Colonic mucosa (tissue), 4 donors: ENCODE data around the gene IL1RAPL1. TPM values are rescaled to one million over a fixed set of nuclear protein-coding genes. Genes with fewer than 3 reads are reported as not detected.

Experiments used
- DNase-seq: peaks from one replicate; pipeline ENCODE4 v3.0.0-alpha.2; 2020
- H3K27ac ChIP-seq: fragments of 200-600 bp; one replicate; pipeline ENCODE4 v1.8.0; 2021
- H3K27me3 ChIP-seq: fragments of 200-600 bp; one replicate; pipeline ENCODE4 v1.8.0; 2021
- H3K36me3 ChIP-seq: fragments of 200-600 bp; one replicate; pipeline ENCODE4 v1.8.0; 2021
- H3K4me1 ChIP-seq: fragments of 200-600 bp; one replicate; pipeline ENCODE4 v1.8.0; 2021; ENCODE audit warnings: mild to moderate bottlenecking
- H3K4me3 ChIP-seq: fragments of 200-600 bp; one replicate; pipeline ENCODE4 v1.8.0; 2021
- H3K9ac ChIP-seq, 2 donors: one replicate each; pipeline ENCODE4 v1.7.0; 2013; ENCODE audit warnings: control low read depth in 2 of 2, low read depth in 2 of 2, low read length in 2 of 2
- H3K9me3 ChIP-seq: fragments of 200-600 bp; one replicate; pipeline ENCODE4 v1.8.0; 2021
- CTCF ChIP-seq: fragments of 200-600 bp; IDR thresholded peaks from one replicate; pipeline ENCODE4 v1.8.0; 2022; ENCODE audit warnings: antibody characterized with exemption, mild to moderate bottlenecking
- intact Hi-C: fragments of 100-400 bp; cut with DNase I; formaldehyde crosslinking; loops from one replicate; pipeline ENCODE4 v1.14.1; 2022
- total RNA-seq, 2 donors: library from RNA; stranded (reverse); fragmentation: NEBNext Ultra II Directional in 1 of 2; extraction: Animal tissue kit (Norgen Biotek cat#: 25700) in 1 of 2; gene quantifications; one replicate each; pipeline ENCODE4 v1.2.1, GENCODE V29; 2021
- donor health status: healthy.
- donor health status: DM: no; HTN: no; CAD: no.
- donor health status: DM: no; HTN: no; CAD: no.

The IL1RAPL1 gene
- total RNA-seq, 2 donors from 2014 or later: 0.10 to 0.24 TPM

DNA sequence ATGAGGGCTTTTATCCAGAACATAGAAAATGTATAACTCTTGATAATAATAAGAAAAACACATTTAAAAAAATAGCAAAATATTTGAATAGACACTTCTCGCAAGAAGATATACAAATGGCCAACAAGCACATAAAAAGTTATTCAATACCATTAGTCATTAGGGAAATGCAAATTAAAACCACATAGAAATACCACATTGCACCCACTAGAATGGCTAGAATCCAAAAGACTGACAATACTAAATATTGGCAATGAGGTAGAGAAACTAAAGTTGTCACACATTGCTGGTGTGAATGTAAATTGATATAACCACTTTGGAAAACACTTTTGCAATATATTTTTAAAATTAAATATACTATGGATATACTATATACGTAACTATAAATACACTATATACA lies 873.8 kb downstream of the IL1RAPL1 start:
- no peak for DNase-seq
- Histone ChIP-seq H3K4me3 (no peak overlapping the region), H3K27me3 (no peaks in the 10 kb centered on the region), H3K4me1 (no peaks in the 10 kb centered on the region), H3K36me3 (no peaks in the 10 kb centered on the region), H3K27ac (no peak overlapping the region), H3K9ac (no peak overlapping the region), H3K9me3 (no peaks in the 10 kb centered on the region)
- TF ChIP-seq CTCF: no peak
- intact Hi-C loops: no loop called here

DNA sequence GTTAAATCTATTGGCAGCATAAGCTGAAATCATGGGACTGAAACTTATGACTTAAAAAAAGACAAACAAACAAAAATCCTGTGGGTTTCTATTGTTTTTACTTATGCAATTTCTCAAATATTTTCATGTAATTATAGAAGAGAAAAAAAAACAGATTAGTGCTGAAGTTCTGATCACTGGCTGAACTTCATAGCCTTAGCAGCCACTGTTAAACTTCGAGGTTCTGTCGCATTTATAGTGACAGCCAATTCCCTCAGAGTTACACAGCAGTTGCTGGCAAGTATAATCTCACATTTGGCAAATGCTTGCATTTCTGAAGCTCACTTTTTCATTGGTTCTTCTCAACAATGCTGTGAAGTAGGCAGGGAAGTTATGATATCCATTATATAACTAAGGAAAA lies 879.2 kb downstream of the IL1RAPL1 start:
- no peak for DNase-seq
- intact Hi-C loops: no loop called here
- Histone ChIP-seq H3K4me3 (no peak overlapping the region), H3K4me1 (no peaks in the 10 kb centered on the region), H3K9me3 (no peaks in the 10 kb centered on the region), H3K27ac (no peak overlapping the region), H3K9ac (no peak overlapping the region), H3K36me3 (no peaks in the 10 kb centered on the region), H3K27me3 (no peaks in the 10 kb centered on the region)
- TF ChIP-seq CTCF: no peak

GRCh38 chrX:29468911-29469494 lies 881.8 kb downstream of the IL1RAPL1 start:
- H3K27ac ChIP-seq: no peak overlapping the region
- H3K4me1 ChIP-seq: no peaks in the 10 kb centered on the region
- no peaks in the 10 kb centered on the region for H3K36me3 ChIP-seq
- H3K9ac ChIP-seq: no peak overlapping the region
- H3K4me3 ChIP-seq: no peak overlapping the region
- H3K9me3 ChIP-seq: no peaks in the 10 kb centered on the region
- no peak for TF ChIP-seq CTCF
- no peak for DNase-seq
- H3K27me3 ChIP-seq: no peaks in the 10 kb centered on the region
- intact Hi-C loops: no loop called here

DNA sequence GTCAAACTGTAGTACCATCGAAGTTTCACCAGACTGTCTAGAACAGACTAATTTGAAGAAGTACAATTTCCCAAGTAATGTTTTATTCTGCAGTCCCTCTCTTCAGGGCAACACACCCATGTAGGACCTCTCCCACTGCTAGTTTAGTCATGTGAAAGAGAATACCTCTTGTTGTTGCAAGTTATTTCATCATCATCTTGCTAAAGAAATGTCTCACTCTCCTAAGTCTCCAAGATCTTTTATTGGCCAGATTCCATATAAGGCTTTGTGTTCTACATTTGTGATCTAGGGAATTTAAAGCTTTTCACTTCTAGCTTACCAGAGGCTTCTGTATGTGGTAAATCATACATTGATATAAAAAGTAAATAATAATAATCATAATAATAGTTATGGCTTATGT lies 882.8 kb downstream of the IL1RAPL1 start:
- Histone ChIP-seq H3K4me1 (no peaks in the 10 kb centered on the region), H3K4me3 (no peak overlapping the region), H3K9me3 (no peaks in the 10 kb centered on the region), H3K27ac (no peak overlapping the region), H3K36me3 (no peaks in the 10 kb centered on the region), H3K27me3 (no peaks in the 10 kb centered on the region), H3K9ac (no peak overlapping the region)
- intact Hi-C loops: loop anchor here (10.0 kb wide), 1 partner anchor 55 kb away; no protein-coding TSS in a partner anchor
- DNase-seq: no peak
- TF ChIP-seq CTCF: no peak

DNA sequence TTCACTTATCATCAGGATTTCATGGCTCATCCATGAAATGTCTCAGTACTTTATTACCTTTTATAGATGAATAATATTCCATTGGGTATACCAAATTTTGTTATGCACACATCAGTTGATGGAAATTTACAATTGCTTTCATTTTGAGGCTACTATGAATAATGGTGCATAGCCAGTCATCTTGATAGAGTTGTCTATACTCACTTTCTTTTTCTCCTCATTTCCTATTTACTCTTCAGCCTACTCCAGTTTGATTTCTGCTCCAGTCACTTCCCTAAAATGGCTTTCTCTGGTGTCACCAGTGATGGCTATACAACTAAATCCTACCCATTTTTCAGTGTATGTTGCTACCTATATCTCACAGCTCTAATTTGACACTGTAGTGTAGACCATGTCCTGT lies 884.6 kb downstream of the IL1RAPL1 start:
- no peaks in the 10 kb centered on the region for H3K4me1 ChIP-seq
- intact Hi-C loops: loop anchor here (10.0 kb wide), 1 partner anchor 57 kb away; no protein-coding TSS in a partner anchor
- no peaks in the 10 kb centered on the region for H3K36me3 ChIP-seq
- no peak overlapping the region for H3K4me3 ChIP-seq
- DNase-seq: no peak
- no peaks in the 10 kb centered on the region for H3K27me3 ChIP-seq
- TF ChIP-seq CTCF: no peak
- no peak overlapping the region for H3K27ac ChIP-seq
- no peak overlapping the region for H3K9ac ChIP-seq
- no peaks in the 10 kb centered on the region for H3K9me3 ChIP-seq
